ENCODE measurements around the gene CELF2. TPM values are rescaled to one million over a fixed set of nuclear protein-coding genes. Genes with fewer than 3 reads are reported as not detected.
A peak's percentile ranks its signal among the peaks of the same experiment; 100 is the strongest.
"Not testable (repeated sequence)": the region's sequence is repeated elsewhere in the genome, so short reads cannot be mapped to it uniquely, and the experiment has no call there.

The CELF2 gene
- total RNA-seq, 2 experiments from 2014 or later = 197 to 205 TPM

- TF ChIP-seq, protein P1, sequence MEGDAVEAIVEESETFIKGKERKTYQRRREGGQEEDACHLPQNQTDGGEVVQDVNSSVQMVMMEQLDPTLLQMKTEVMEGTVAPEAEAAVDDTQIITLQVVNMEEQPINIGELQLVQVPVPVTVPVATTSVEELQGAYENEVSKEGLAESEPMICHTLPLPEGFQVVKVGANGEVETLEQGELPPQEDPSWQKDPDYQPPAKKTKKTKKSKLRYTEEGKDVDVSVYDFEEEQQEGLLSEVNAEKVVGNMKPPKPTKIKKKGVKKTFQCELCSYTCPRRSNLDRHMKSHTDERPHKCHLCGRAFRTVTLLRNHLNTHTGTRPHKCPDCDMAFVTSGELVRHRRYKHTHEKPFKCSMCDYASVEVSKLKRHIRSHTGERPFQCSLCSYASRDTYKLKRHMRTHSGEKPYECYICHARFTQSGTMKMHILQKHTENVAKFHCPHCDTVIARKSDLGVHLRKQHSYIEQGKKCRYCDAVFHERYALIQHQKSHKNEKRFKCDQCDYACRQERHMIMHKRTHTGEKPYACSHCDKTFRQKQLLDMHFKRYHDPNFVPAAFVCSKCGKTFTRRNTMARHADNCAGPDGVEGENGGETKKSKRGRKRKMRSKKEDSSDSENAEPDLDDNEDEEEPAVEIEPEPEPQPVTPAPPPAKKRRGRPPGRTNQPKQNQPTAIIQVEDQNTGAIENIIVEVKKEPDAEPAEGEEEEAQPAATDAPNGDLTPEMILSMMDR (IDR thresholded peaks at IDR 0.05) = no peak
- H3K4me3 Mint-ChIP-seq = peak overlapping the region; percentile 5
- peaks cover 80% of the 10 kb centered on the region for H3K4me1 Mint-ChIP-seq (ENCODE audit: low read depth)
- ChIA-PET CTCF (no interaction called here), POLR2A (no interaction called here)
- ATAC-seq (ENCODE audit: poor library complexity) (no peak), DNase-seq (no peak)
- peaks cover 99% of the 10 kb centered on the region for H3K36me3 Mint-ChIP-seq (ENCODE audit: low read depth)
- H3K4me3 ChIP-seq (ENCODE audit: low read length) = no peak overlapping the region
- no peak overlapping the region for H3K27ac ChIP-seq (ENCODE audit: low read depth in 1 of 2, low read length in 2 of 2)
- H3K4me1 ChIP-seq (ENCODE audit: insufficient read depth, low read length) = peaks cover 61% of the 10 kb centered on the region
- peaks cover 71% of the 10 kb centered on the region for H3K36me3 ChIP-seq (ENCODE audit: insufficient read depth, low read length)
- intact Hi-C loops (cut with DNase I, micrococcal nuclease) = no loop called here
- no peak overlapping the region for H3K27ac Mint-ChIP-seq
- H3K27me3 Mint-ChIP-seq = no peaks in the 10 kb centered on the region
- H3K9me3 ChIP-seq (ENCODE audit: control insufficient read depth in 1 of 2, insufficient read depth in 1 of 2, low read length in 2 of 2) = peaks cover 7 to 13% of the 10 kb centered on the region in 2 experiments
- H3K9me3 Mint-ChIP-seq = peaks cover 3% of the 10 kb centered on the region
- H3K27me3 ChIP-seq (ENCODE audit: control insufficient read depth in 1 of 2, insufficient read depth in 2 of 2, low read length in 2 of 2) = no peaks in the 10 kb centered on the region
Observed at GRCh38 chr10:11184093-11184492, 166.4 kb downstream of the CELF2 start.

- H3K27ac Mint-ChIP-seq; DNase-seq; intact Hi-C loops (cut with DNase I, micrococcal nuclease); POLR2A ChIA-PET; H3K9me3 Mint-ChIP-seq; H3K4me3 ChIP-seq (ENCODE audit: low read length); H3K27me3 ChIP-seq (ENCODE audit: control insufficient read depth in 1 of 2, insufficient read depth in 2 of 2, low read length in 2 of 2); H3K4me3 Mint-ChIP-seq; ATAC-seq (ENCODE audit: poor library complexity); H3K27ac ChIP-seq (ENCODE audit: low read depth in 1 of 2, low read length in 2 of 2); H3K27me3 Mint-ChIP-seq: not testable (repeated sequence)
- Histone ChIP-seq H3K4me1 (ENCODE audit: insufficient read depth, low read length) (peaks cover 55% of the 10 kb centered on the region), H3K9me3 (ENCODE audit: control insufficient read depth in 1 of 2, insufficient read depth in 1 of 2, low read length in 2 of 2) (peaks cover 7 to 13% of the 10 kb centered on the region in 2 experiments), H3K36me3 (ENCODE audit: insufficient read depth, low read length) (peaks cover 74% of the 10 kb centered on the region)
- peaks cover 91% of the 10 kb centered on the region for H3K4me1 Mint-ChIP-seq (ENCODE audit: low read depth)
- peaks cover 99% of the 10 kb centered on the region for H3K36me3 Mint-ChIP-seq (ENCODE audit: low read depth)
- CTCF ChIA-PET = interaction anchor here (1.2 kb wide), 1 partner anchor 85 kb away, joined by 4 read pairs; no protein-coding TSS in a partner anchor
Observed at GRCh38 chr10:11185128-11185665, 167.5 kb downstream of the CELF2 start.

DNA sequence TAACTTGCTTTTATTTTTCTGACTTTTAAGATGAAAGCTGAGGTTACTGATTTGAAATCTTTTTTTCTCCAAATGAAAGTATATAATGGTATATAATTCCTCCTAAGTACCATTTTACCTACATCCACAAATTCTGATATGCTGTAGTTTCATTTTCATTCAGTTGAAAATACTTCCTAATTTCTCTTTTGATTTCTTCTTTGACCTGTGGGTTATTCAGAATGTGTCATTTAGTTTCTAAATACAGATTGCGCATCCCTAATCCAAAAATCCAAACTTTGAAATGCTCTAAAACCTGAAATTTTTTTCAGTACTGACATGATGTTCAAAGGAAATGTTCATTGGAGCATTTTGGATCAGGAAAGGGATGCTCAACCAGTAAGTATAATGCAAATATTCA is 168.7 kb downstream of the CELF2 start:
- CTCF ChIA-PET = interaction anchor here (1.2 kb wide), 1 partner anchor 84 kb away, joined by 4 read pairs; no protein-coding TSS in a partner anchor
- H3K4me3 ChIP-seq (ENCODE audit: low read length) = no peak overlapping the region
- peaks cover 98% of the 10 kb centered on the region for H3K4me1 Mint-ChIP-seq (ENCODE audit: low read depth)
- peaks cover 52% of the 10 kb centered on the region for H3K4me1 ChIP-seq (ENCODE audit: insufficient read depth, low read length)
- peaks cover 7 to 13% of the 10 kb centered on the region in 2 experiments for H3K9me3 ChIP-seq (ENCODE audit: control insufficient read depth in 1 of 2, insufficient read depth in 1 of 2, low read length in 2 of 2)
- H3K9me3 Mint-ChIP-seq = peaks cover 3% of the 10 kb centered on the region
- intact Hi-C loops (cut with DNase I, micrococcal nuclease) = no loop called here
- TF ChIP-seq, protein P1 (IDR thresholded peaks at IDR 0.05) = no peak
- no peak overlapping the region for H3K27ac Mint-ChIP-seq
- H3K27me3 Mint-ChIP-seq = no peaks in the 10 kb centered on the region
- H3K4me3 Mint-ChIP-seq = peak overlapping the region; percentile 59
- DNase-seq = no peak
- ATAC-seq (ENCODE audit: poor library complexity) = no peak
- H3K36me3 ChIP-seq (ENCODE audit: insufficient read depth, low read length) = peaks cover 70% of the 10 kb centered on the region
- H3K27me3 ChIP-seq (ENCODE audit: control insufficient read depth in 1 of 2, insufficient read depth in 2 of 2, low read length in 2 of 2) = no peaks in the 10 kb centered on the region
- no peak overlapping the region for H3K27ac ChIP-seq (ENCODE audit: low read depth in 1 of 2, low read length in 2 of 2)
- POLR2A ChIA-PET = no interaction called here
- peaks cover 99% of the 10 kb centered on the region for H3K36me3 Mint-ChIP-seq (ENCODE audit: low read depth)
